Endothelial cell of umbilical vein (primary cell): ENCODE data around the gene HS6ST2. TPM values are rescaled to one million over a fixed set of nuclear protein-coding genes. Genes with fewer than 3 reads are reported as not detected.

Experiments
- BruUV-seq: library from RNA; stranded (reverse); fragments of 400-500 nt; replicated peaks from 2 replicates; lab custom pipeline; 2021; lab: Mats Ljungman, UMichigan
- CTCF ChIA-PET: fragments of 300-600, 350-600 bp; sonication (Branson Sonifier 250); formaldehyde crosslinking; loops from one replicate; lab custom pipeline; 2021; ENCODE audit warnings: antibody characterized with exemption, inconsistent platforms; lab: Charles Lee
- POLR2A ChIA-PET: fragments of 300-600, 350-600 bp; sonication (Branson Sonifier 250); formaldehyde crosslinking; loops from one replicate; lab custom pipeline; 2021; ENCODE audit warnings: antibody characterized with exemption, inconsistent platforms; lab: Charles Lee
- DNase-seq: peaks from one replicate; pipeline ENCODE4 v3.0.0-alpha.2; 2011; ENCODE audit warnings: low read depth, low spot score
- FAIRE-seq: peaks from 2 replicates; lab custom pipeline; 2011; peaks lifted over from hg19 to GRCh38; lab: Jason Lieb, UNC
- H2AFZ ChIP-seq: 2 replicates; pipeline ENCODE4 v1.6.0; 2012; ENCODE audit warnings: low read depth, low read length, control low read depth, inconsistent platforms
- H3K27ac ChIP-seq: 2 replicates; pipeline ENCODE4 v1.5.1; 2011; ENCODE audit warnings: low read depth, mild to moderate bottlenecking, control low read depth, low read length, moderate library complexity; ENCODE audit not compliant: insufficient read depth
- H3K27me3 ChIP-seq, 2 experiments: 2 replicates each; pipeline versions ENCODE4 v1.6.0 to v1.6.1; 2011; ENCODE audit warnings: low read length in 2 of 2, mixed read lengths in 1 of 2; ENCODE audit not compliant: control insufficient read depth in 2 of 2, insufficient read depth in 2 of 2
- H3K36me3 ChIP-seq, 2 experiments: 2 replicates in 1 of 2; 3 replicates in 1 of 2; pipeline ENCODE4 v1.5.1; 2011; ENCODE audit warnings: low read length in 2 of 2, mild to moderate bottlenecking in 1 of 2, moderate library complexity in 1 of 2; ENCODE audit not compliant: control insufficient read depth in 2 of 2, insufficient read depth in 2 of 2; ENCODE audit errors: extremely low read depth in 1 of 2
- H3K4me1 ChIP-seq: 3 replicates; pipeline ENCODE4 v1.5.1; 2011; ENCODE audit warnings: mild to moderate bottlenecking, low read length; ENCODE audit not compliant: control insufficient read depth, insufficient read depth; ENCODE audit errors: extremely low read depth
- H3K4me2 ChIP-seq: 2 replicates; pipeline ENCODE4 v1.6.1; 2011; ENCODE audit warnings: low read length, control low read depth, mixed read lengths; ENCODE audit not compliant: insufficient read depth
- H3K4me3 ChIP-seq, 3 experiments: fragments of 200-600 bp in 1 of 3; sonication (generic), shearing (Covaris generic) in 1 of 3; replicated peaks in 1 of 3; 2 replicates each; pipeline ENCODE4 v1.5.1; 2011 to 2016; ENCODE audit warnings: control low read depth in 3 of 3, low read length in 3 of 3, mild to moderate bottlenecking in 2 of 3, inconsistent platforms in 1 of 3, low read depth in 1 of 3, moderate library complexity in 1 of 3; ENCODE audit not compliant: insufficient read depth in 1 of 3
- H3K79me2 ChIP-seq: 2 replicates; pipeline ENCODE4 v1.6.0; 2012; ENCODE audit warnings: low read length, inconsistent platforms; ENCODE audit not compliant: control insufficient read depth, insufficient read depth
- H3K9ac ChIP-seq: replicated peaks from 2 replicates; pipeline ENCODE3; 2011; ENCODE audit warnings: low read length, control low read depth; ENCODE audit not compliant: insufficient read depth; ENCODE audit errors: extremely low read depth
- H3K9me1 ChIP-seq: replicated peaks from 3 replicates; pipeline ENCODE4 v1.6.0; 2011; ENCODE audit warnings: mild to moderate bottlenecking, low read length; ENCODE audit not compliant: control insufficient read depth, insufficient read depth; ENCODE audit errors: extremely low read depth
- H3K9me3 ChIP-seq: replicated peaks from 2 replicates; pipeline ENCODE4 v1.5.1; 2012; ENCODE audit warnings: low read length, inconsistent platforms; ENCODE audit not compliant: control insufficient read depth, insufficient read depth
- H4K20me1 ChIP-seq: replicated peaks from 2 replicates; pipeline ENCODE3; 2011; ENCODE audit warnings: mild to moderate bottlenecking, low read length; ENCODE audit not compliant: control insufficient read depth, insufficient read depth; ENCODE audit errors: extremely low read depth
- CTCF ChIP-seq, 2 donors: IDR thresholded peaks; 1 replicate in 1 of 2; 2 replicates in 1 of 2; pipeline ENCODE4 v1.5.1; 2011; ENCODE audit warnings: low read length in 2 of 2, mild to moderate bottlenecking in 2 of 2, moderate library complexity in 2 of 2, control low read depth in 1 of 2, inconsistent platforms in 1 of 2, low read depth in 1 of 2; ENCODE audit not compliant: insufficient read depth in 1 of 2; ENCODE audit errors: extremely low read depth in 1 of 2
- EZH2 ChIP-seq: IDR thresholded peaks from 2 replicates; pipeline ENCODE4 v1.6.1; 2012; ENCODE audit warnings: borderline replicate concordance, low read depth, mild to moderate bottlenecking, moderate library complexity, low read length, inconsistent platforms; ENCODE audit not compliant: severe bottlenecking
- FOS ChIP-seq: IDR thresholded peaks from 2 replicates; pipeline ENCODE4 v1.6.1; 2011; ENCODE audit warnings: mild to moderate bottlenecking, low read length, moderate library complexity, borderline replicate concordance; ENCODE audit not compliant: insufficient read depth
- GATA2 ChIP-seq: IDR thresholded peaks from 2 replicates; pipeline ENCODE4 v1.7.0; 2011; ENCODE audit warnings: low read depth, mild to moderate bottlenecking, moderate library complexity, mixed read lengths, low read length; ENCODE audit not compliant: insufficient read length, insufficient read depth
- JUN ChIP-seq: IDR thresholded peaks from 2 replicates; pipeline ENCODE4 v1.6.1; 2011; ENCODE audit warnings: borderline replicate concordance, low read depth; ENCODE audit not compliant: insufficient read length, insufficient read depth
- MAX ChIP-seq: IDR thresholded peaks from 2 replicates; pipeline ENCODE4 v1.6.1; 2011; ENCODE audit not compliant: insufficient read depth, insufficient read length
- MYC ChIP-seq: IDR thresholded peaks from one replicate; pipeline ENCODE4 v1.6.1; 2011; ENCODE audit warnings: mild to moderate bottlenecking, low read depth, low read length
- POLR2A ChIP-seq: IDR thresholded peaks from 2 replicates; pipeline ENCODE4 v1.6.1; 2012; ENCODE audit warnings: low read depth, mild to moderate bottlenecking, control low read depth, low read length
- POLR2AphosphoS5 ChIP-seq: IDR thresholded peaks from 2 replicates; pipeline ENCODE4 v1.6.1; 2012; ENCODE audit warnings: low read depth, mild to moderate bottlenecking, control low read depth, low read length, moderate library complexity; ENCODE audit not compliant: insufficient read depth
- dilution Hi-C: fragments of 300-500 bp; cut with MboI; formaldehyde crosslinking; loops from one replicate; pipeline ENCODE4 v1.15.0; 2019; ENCODE audit warnings: low sequenced_read_pairs; ENCODE audit not compliant: extremely low pct_ligation_motif_present
- intact Hi-C: fragments of 100-400 bp; cut with micrococcal nuclease; formaldehyde crosslinking; loops from one replicate; pipeline ENCODE4 v1.10.0; 2022
- polyA plus RNA-seq, 4 experiments: library from polyadenylated mRNA; depleted of rRNA in 3 of 4; stranded (reverse) in 3 of 4; unstranded in 1 of 4; fragments of >200 nt; gene quantifications; 2 replicates each; pipeline versions ENCODE4 v1.2.1 to v1.2.3, GENCODE V29; 2011 to 2012; ENCODE audit warnings: missing spikeins in 1 of 4
- total RNA-seq: library from RNA; stranded (reverse); gene quantifications from 2 replicates; pipeline ENCODE4 v1.2.3, GENCODE V29; 2021

HS6ST2 gene
- total and polyA plus RNA-seq, 2 donors (not counting 3 experiments of a cell fraction or from before 2014, with no cell fraction given): 0.49 to 0.84 TPM

GRCh38 chrX:132610536-132610935, 347.9 kb downstream of the HS6ST2 start:
- intact Hi-C loops (loop anchor here (5.0 to 10.0 kb wide), 2 partner anchors 126 to 778 kb away; partner anchors contain the start of gene MBNL3), dilution Hi-C loops (no loop called here)
- Histone ChIP-seq H3K9me1 (no peaks in the 10 kb centered on the region), H3K27me3 (no peaks in the 10 kb centered on the region), H3K9ac (no peak overlapping the region), H3K4me3 (no peak overlapping the region), H3K79me2 (no peaks in the 10 kb centered on the region), H3K36me3 (no peaks in the 10 kb centered on the region), H3K9me3 (no peaks in the 10 kb centered on the region), H3K4me2 (no peak overlapping the region), H4K20me1 (no peaks in the 10 kb centered on the region), H3K4me1 (no peaks in the 10 kb centered on the region), H3K27ac (no peak overlapping the region), H2AFZ (no peak overlapping the region)
- FAIRE-seq (no peak), DNase-seq (no peak)
- ChIA-PET POLR2A (no interaction called here), CTCF (interaction anchor here (1.1 to 2.2 kb wide), 3 partner anchors 318 to 518 kb away, joined by 3 to 7 read pairs (median 6); no protein-coding TSS in a partner anchor)
- no TSS peak for BruUV-seq
- TF ChIP-seq FOS (no peak), MYC (no peak), CTCF (IDR thresholded peaks at IDR 0.05; ENCODE audit: extremely low read depth in 1 of 2, insufficient read depth in 1 of 2, low read depth in 1 of 2, low read length in 2 of 2) (no peak), EZH2 (no peak), GATA2 (no peak), POLR2A (no peak), JUN (no peak), POLR2AphosphoS5 (no peak), MAX (no peak)
